Measurements from ENCODE around the gene TJP3.

TJP3 gene

GRCh38 chr19:3691372-3691716 is 16.8 kb upstream of the TJP3 start:
- no peak for DNase-seq

- DNase-seq: no peak
These were observed 16.5 kb upstream of the TJP3 start for GRCh38 chr19:3691726-3692125.

- DNase-seq: no peak
These were observed 15.8 kb upstream of the TJP3 start for GRCh38 chr19:3692141-3693024.

- DNase-seq: no peak
These were observed 14.9 kb upstream of the TJP3 start for GRCh38 chr19:3693025-3693925.

DNA sequence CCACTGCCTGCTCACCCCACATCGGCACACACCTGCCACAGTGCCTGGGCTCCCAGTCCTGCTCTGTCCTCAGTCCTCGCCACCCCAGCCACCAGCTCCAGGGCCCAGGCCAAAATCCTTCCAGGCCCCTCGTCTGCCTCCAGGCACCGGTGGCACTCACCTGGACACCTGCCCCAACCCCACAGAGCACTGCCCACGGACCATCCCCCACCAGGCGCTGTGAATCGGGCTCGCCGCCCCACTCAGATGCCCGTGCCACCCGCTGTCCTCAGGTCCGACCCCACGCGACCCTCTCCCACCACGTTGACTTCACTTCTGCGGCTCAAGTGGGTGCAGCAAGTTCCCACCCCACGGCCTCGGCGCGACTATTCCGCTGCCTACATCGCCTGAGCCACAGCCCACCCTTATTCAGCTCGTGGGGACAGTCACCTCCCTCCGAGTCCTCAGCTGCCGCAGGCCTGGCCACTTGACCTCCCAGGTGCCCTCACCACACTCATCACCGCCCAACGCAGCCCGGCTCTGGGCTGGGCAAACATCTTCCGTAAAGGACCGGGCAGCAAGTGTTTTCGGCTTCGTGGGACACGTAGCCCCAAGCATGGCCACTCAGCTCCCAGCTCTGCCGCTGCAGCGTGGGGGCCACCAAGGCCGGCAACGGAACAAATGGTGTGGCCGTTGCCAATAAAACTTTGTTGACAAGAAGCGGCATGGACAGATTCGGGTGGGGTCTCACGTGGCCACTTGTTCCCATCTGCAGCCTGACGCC is 13.6 kb upstream of the TJP3 start:
- DNase-seq: no peak

- DNase-seq: no peak
These were observed 13.0 kb upstream of the TJP3 start for GRCh38 chr19:3695124-3695733.

GRCh38 chr19:3695986-3696659 is 12.1 kb upstream of the TJP3 start:
- DNase-seq: no peak

GRCh38 chr19:3696660-3696995 is 11.6 kb upstream of the TJP3 start:
- no peak for DNase-seq

DNA sequence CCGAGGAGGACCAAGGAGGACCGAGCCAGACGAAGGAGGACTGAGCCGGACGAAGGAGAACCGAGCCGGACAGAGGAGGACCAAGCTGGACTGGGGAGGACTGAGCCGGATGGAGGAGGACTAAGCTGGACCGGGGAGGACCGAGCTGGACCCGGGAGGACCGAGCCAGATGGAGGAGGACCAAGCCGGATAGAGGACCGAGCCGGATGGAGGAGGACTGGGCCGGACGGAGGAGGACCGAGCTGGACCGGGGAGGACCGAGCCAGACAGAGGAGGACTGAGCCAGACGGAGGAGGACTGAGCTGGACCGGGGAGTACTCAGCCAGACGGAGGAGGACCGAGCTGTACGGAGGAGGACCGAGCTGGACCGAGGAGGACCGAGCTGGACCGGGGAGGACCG is 11.1 kb upstream of the TJP3 start:
- no peak for DNase-seq

DNA sequence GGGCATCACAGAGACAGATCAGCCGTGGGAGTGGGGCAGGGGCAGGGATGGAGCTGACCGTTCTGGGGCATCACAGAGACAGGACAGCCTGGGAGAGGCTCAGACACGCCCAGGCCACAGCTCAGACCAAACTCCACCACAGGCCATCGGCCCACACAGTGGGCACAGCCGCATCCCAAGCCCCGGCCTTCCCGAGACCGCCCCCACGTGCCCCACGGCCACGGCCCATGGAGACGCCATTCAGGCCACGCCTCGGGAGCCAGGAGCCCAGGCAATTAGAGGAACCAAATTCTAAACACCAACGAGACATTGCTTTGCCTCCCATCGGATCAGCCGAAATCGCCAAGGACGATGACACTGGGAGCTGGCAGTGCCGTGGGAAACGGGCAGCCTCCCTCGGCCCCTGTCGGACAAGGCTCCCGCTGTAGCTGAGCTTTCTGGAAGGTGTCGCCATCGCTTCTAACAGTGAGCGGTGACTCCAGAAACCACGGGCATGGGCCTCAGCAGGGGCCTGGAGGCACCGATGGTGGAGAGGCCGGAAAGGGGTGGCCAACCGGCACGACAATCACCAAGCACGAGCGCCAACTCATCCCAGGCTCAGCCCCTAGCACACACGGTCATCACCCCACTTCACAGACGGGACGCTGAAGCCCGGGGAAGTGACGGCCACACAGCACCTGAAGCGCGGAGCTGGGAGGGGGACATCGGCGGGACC is 10.4 kb upstream of the TJP3 start:
- no peak for DNase-seq

GRCh38 chr19:3698386-3698950 is 9.7 kb upstream of the TJP3 start:
- DNase-seq: no peak

- peak; percentile 58 for DNase-seq
These were observed 9.0 kb upstream of the TJP3 start for GRCh38 chr19:3698974-3699740.

DNA sequence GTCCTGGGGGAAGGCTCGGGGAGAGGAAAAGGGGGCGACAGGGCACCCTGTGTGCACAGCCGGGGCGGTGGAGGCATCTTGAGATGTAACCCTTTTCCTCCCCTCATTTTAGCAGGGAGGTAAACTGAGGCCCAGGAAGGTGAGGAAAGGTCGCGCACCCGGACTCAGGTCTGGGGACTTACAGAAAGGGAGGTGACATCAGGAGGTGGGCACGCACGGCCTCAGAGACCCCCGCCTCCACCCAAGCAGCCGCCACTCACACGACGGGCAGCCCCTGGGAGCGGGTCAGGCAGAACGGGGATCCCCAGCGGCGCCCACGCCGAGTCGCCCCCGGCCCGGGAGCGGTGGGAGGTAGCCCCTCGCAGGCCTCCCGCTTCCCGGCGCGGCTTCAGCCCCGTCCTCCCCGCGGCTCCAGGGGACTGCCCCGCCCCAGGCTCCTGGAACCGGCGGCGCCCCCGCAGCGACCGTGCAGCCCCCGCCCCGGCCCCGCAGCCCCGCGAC is 8.4 kb upstream of the TJP3 start:
- no peak for DNase-seq

DNA sequence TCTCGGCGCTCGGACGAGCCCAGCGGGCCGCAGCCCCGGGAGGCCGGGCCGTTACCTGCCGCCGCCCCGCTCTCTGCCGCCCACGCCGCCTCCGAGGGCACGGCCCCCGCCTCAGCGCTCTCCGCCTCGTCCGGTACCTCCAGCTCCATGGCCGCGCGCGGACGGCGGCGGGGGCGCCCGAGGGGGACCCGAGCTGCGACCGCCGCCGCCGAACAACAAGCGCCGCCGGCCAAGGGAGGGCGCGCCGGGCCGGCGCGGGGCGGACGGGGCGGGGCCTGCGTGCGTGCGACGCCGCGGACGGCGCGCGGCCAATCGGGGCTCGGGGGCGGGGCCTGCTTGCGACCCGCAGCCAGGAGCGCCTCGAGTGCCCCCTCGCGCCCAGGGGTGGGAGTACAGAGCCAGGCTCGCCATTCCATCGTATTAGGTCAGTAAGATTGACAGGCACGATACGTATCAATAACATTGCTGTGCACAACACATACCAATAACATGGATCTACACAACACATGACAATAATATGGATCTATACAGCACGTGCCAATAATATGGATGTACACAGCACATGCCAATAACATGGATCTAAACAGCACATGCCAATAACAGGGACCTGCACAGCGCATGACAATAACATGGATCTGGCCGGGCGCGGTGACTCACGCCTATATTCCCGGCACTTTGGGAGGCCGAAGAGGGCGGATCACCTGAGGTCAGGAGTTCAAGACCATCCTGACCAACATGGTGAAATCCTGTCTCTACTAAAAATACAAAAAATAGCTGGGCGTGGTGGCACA is 7.7 kb upstream of the TJP3 start, which contains the start of gene PIP5K1C:
Gene PIP5K1C, minus strand, starts transcription at position 227 of the 791 bp plus-strand sequence. Its CDS starts 78 bp downstream, at position 149.
- peak; percentile 79 for DNase-seq

DNA sequence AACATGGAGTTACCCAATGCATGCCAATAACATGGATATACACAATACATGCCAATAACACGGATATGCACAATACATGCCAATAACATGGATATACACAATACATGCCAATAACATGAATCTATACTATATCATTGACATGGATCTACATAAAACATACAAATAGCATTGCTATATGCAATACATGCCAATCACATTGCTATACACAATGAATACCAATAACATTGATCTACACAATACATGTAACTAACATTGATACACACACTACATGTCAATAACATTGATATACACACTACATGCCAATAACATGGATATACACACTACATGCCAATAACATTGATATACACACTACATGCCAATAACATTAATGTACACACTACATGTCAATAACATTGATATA is 7.0 kb upstream of the TJP3 start:
- no peak for DNase-seq

DNA sequence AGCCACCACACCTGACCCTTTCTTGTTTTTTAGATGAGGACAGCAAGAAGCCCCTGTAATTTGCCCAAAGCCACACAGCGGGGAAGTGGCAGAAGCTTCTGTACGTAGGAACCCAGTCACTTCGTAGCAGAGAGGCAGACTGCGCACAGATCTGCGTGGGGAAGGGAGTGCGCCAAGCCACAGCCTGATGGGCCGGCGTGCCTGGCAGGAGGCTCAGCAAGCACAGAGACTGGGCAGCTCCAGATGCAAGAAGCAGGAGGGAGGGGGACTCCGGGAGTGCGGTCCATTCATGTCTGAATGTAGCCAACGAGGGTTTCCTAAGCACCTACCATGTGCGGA is 347 bp upstream of the TJP3 start:
- no peak for DNase-seq

GRCh38 chr19:3710265-3710812 is 2.2 kb downstream of the TJP3 start:
- DNase-seq: peak; percentile 14

GRCh38 chr19:3712663-3713611 is 4.8 kb downstream of the TJP3 start:
- no peak for DNase-seq
